Kidney (tissue), 14 donors: ENCODE results near the gene APOL2. TPM values are rescaled to one million over a fixed set of nuclear protein-coding genes. Genes with fewer than 3 reads are reported as not detected.

Experiments
- DNase-seq, 5 donors: peaks; one replicate each; pipeline ENCODE4 v3.0.0-alpha.2; 2013 to 2020
- FAIRE-seq: peaks from 2 replicates; lab custom pipeline; 2012; peaks lifted over from hg19 to GRCh38; lab: Jason Lieb, UNC
- H3K27ac ChIP-seq, 2 donors: one replicate each; pipeline ENCODE4 v1.7.0; 2013; ENCODE audit warnings: low read depth in 2 of 2, low read length in 2 of 2, inconsistent platforms in 1 of 2
- H3K27me3 ChIP-seq: one replicate; pipeline ENCODE4 v1.7.1; 2013; ENCODE audit warnings: low read length, inconsistent platforms; ENCODE audit not compliant: control insufficient read depth, insufficient read depth
- H3K36me3 ChIP-seq, 3 donors: one replicate each; pipeline versions ENCODE4 v1.7.0 to v1.7.1; 2013; ENCODE audit warnings: low read length in 3 of 3, control low read depth in 1 of 3, inconsistent platforms in 1 of 3; ENCODE audit not compliant: insufficient read depth in 3 of 3, control insufficient read depth in 2 of 3
- H3K4me1 ChIP-seq, 3 donors: one replicate each; pipeline versions ENCODE4 v1.7.0 to v1.7.1; 2013; ENCODE audit warnings: low read length in 3 of 3, inconsistent platforms in 1 of 3, low read depth in 1 of 3; ENCODE audit not compliant: control insufficient read depth in 2 of 3, insufficient read depth in 2 of 3
- H3K4me3 ChIP-seq, 3 donors: one replicate each; pipeline versions ENCODE4 v1.7.0 to v1.8.1; 2013; ENCODE audit warnings: low read length in 3 of 3, control low read depth in 1 of 3, inconsistent platforms in 1 of 3
- H3K9ac ChIP-seq, 3 donors: one replicate each; pipeline versions ENCODE4 v1.7.0 to v1.7.1; 2013; ENCODE audit warnings: low read length in 3 of 3, control low read depth in 1 of 3, inconsistent platforms in 1 of 3
- H3K9me3 ChIP-seq, 3 donors: one replicate each; pipeline versions ENCODE4 v1.7.0 to v1.7.1; 2013; ENCODE audit warnings: low read length in 3 of 3, control low read depth in 1 of 3, inconsistent platforms in 1 of 3; ENCODE audit not compliant: control insufficient read depth in 2 of 3, insufficient read depth in 1 of 3
- intact Hi-C: fragments of 100-400 bp; cut with DNase I; formaldehyde crosslinking; loops from one replicate; pipeline ENCODE4 v1.11.1; 2022
- polyA plus RNA-seq: library from polyadenylated mRNA; stranded (reverse); fragments of 350-450 nt; fragmentation: Illumina TruSeq; extraction: RNeasy Lipid Tissue Mini Kit (QIAGEN cat#74804); gene quantifications from one replicate; pipeline ENCODE4 v1.2.3, GENCODE V29; 2014; ENCODE audit warnings: low read depth, low replicate concordance; ENCODE audit not compliant: insufficient read depth
- total RNA-seq: library from RNA; stranded (reverse); fragmentation: NEBNext Ultra II Directional; extraction: Animal tissue kit (Norgen Biotek cat#: 25700); gene quantifications from one replicate; pipeline ENCODE4 v1.2.1, GENCODE V29; 2021
- TF ChIP-seq, protein P1 (sequence below): IDR thresholded peaks from 3 replicates; pipeline ENCODE4 v1.5.1; 2012; ENCODE audit warnings: mild to moderate bottlenecking, moderate library complexity, borderline replicate concordance; ENCODE audit not compliant: insufficient read depth; ENCODE audit errors: extremely low read depth
- donor health status: control.
- donor health status: control.
- donor health status: control.
- donor health status: control.
- donor health status: control.
- donor health status: DM: yes; HTN: yes; CAD: no.
- donor health status: Normal renal cell carcinoma (clear cell type).

The APOL2 gene
- total and polyA plus RNA-seq, 2 donors from 2014 or later: 34.8 to 48.8 TPM

DNA sequence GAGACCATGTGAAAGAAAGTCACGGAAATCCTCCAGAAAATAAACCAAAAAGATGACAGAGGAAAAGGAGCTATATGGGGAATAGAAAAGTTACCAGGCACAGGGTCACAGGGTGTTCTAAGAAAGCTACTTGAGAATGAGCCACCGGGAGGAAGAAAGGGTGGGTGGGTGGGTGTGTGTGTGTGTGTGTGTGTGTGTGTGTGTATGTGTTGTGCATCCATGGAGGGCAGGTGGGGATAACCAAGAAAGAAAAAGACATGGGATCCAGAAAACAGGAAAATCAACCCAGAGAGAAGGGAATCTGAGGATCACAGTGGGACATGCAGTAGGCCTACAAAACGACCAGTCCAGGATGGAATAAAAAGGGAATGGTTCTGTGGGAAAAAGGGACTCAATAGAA is 3.7 kb downstream of the APOL2 start:
- Histone ChIP-seq H3K27ac (no peak overlapping the region), H3K9ac (no peak overlapping the region), H3K4me3 (no peak overlapping the region), H3K9me3 (no peaks in the 10 kb centered on the region), H3K36me3 (peaks cover 0 to 8% (median 8%) of the 10 kb centered on the region in 3 donors), H3K27me3 (no peaks in the 10 kb centered on the region), H3K4me1 (peaks cover 2 to 18% (median 9%) of the 10 kb centered on the region in 3 donors)
- no peak for DNase-seq
- FAIRE-seq: no peak
- intact Hi-C loops: no loop called here
- TF ChIP-seq, protein P1, sequence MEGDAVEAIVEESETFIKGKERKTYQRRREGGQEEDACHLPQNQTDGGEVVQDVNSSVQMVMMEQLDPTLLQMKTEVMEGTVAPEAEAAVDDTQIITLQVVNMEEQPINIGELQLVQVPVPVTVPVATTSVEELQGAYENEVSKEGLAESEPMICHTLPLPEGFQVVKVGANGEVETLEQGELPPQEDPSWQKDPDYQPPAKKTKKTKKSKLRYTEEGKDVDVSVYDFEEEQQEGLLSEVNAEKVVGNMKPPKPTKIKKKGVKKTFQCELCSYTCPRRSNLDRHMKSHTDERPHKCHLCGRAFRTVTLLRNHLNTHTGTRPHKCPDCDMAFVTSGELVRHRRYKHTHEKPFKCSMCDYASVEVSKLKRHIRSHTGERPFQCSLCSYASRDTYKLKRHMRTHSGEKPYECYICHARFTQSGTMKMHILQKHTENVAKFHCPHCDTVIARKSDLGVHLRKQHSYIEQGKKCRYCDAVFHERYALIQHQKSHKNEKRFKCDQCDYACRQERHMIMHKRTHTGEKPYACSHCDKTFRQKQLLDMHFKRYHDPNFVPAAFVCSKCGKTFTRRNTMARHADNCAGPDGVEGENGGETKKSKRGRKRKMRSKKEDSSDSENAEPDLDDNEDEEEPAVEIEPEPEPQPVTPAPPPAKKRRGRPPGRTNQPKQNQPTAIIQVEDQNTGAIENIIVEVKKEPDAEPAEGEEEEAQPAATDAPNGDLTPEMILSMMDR: no peak

DNA sequence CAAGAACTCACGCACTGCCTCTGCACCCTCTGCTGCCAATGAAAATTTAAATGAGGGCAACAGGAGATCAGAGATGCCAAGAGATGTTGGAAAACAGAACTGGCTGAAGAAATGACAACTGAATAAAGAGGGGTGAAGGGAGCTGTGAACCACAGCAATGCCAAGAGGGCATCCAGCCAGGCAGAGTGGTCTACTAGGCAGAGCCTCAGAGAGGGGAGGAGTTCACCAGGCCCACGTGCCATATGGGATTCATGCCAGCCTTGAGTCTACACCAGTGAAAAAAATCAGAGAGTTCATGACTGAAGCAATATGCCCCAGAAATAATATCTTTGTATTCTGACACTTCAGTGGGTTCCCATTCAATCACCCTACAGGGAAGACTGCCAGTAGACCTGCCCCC is 4.4 kb downstream of the APOL2 start:
- intact Hi-C loops: no loop called here
- FAIRE-seq (no peak), DNase-seq (no peak)
- Histone ChIP-seq H3K9ac (no peak overlapping the region), H3K4me1 (peaks cover 2 to 18% (median 9%) of the 10 kb centered on the region in 3 donors), H3K27me3 (no peaks in the 10 kb centered on the region), H3K36me3 (peaks cover 2 to 10% (median 10%) of the 10 kb centered on the region in 3 donors), H3K27ac (no peak overlapping the region), H3K9me3 (no peaks in the 10 kb centered on the region), H3K4me3 (no peak overlapping the region)
- TF ChIP-seq, protein P1: no peak

GRCh38 chr22:36234213-36234612 is 5.1 kb downstream of the APOL2 start:
- no peaks in the 10 kb centered on the region for H3K9me3 ChIP-seq
- H3K36me3 ChIP-seq: peaks cover 2 to 11% (median 10%) of the 10 kb centered on the region in 3 donors
- TF ChIP-seq, protein P1: no peak
- H3K27ac ChIP-seq: no peak overlapping the region
- FAIRE-seq (no peak), DNase-seq (no peak)
- H3K9ac ChIP-seq: no peak overlapping the region
- H3K4me1 ChIP-seq: peaks cover 0 to 18% (median 5%) of the 10 kb centered on the region in 3 donors
- H3K27me3 ChIP-seq: no peaks in the 10 kb centered on the region
- intact Hi-C loops: no loop called here
- H3K4me3 ChIP-seq: no peak overlapping the region

GRCh38 chr22:36233796-36234195 is 5.5 kb downstream of the APOL2 start:
- intact Hi-C loops: no loop called here
- no peak overlapping the region for H3K4me3 ChIP-seq
- DNase-seq: no peak
- H3K36me3 ChIP-seq: peaks cover 2 to 13% (median 10%) of the 10 kb centered on the region in 3 donors
- peaks cover 0 to 18% (median 5%) of the 10 kb centered on the region in 3 donors for H3K4me1 ChIP-seq
- no peaks in the 10 kb centered on the region for H3K27me3 ChIP-seq
- H3K9ac ChIP-seq: no peak overlapping the region
- H3K9me3 ChIP-seq: no peaks in the 10 kb centered on the region
- no peak for FAIRE-seq
- TF ChIP-seq, protein P1: no peak
- no peak overlapping the region for H3K27ac ChIP-seq
